Activated CD8-positive, alpha-beta memory T cell treated with anti-CD3 and anti-CD28 coated beads for 48 hours (primary cell): ENCODE measurements around the gene ZNF469.

Experiments
- DNase-seq, 3 experiments: peaks; one replicate each; pipeline ENCODE4 v3.0.0-alpha.2; 2020; ENCODE audit warnings: low read depth in 2 of 3, low spot score in 2 of 3

The ZNF469 gene

DNA sequence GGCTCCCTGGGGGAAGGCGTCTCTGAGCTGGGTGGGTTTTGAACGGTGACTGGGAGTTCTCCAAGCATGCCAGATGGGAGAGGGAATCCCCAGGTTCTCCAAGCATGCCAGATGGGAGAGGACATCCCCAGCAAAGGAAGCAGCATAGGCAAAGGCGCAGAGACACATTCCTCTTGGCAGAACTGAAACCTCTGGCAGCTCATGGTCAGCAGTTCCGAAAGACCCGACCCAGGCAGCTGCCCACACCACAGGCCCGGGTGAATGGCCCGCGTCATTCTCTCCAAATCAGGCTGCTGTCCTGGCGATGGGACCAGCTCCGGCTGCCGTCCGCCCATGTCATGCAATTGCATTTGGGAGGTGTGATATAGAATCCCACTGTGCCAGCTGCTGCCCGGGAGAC lies 8.0 kb downstream of the ZNF469 start:
- DNase-seq = no peak

DNA sequence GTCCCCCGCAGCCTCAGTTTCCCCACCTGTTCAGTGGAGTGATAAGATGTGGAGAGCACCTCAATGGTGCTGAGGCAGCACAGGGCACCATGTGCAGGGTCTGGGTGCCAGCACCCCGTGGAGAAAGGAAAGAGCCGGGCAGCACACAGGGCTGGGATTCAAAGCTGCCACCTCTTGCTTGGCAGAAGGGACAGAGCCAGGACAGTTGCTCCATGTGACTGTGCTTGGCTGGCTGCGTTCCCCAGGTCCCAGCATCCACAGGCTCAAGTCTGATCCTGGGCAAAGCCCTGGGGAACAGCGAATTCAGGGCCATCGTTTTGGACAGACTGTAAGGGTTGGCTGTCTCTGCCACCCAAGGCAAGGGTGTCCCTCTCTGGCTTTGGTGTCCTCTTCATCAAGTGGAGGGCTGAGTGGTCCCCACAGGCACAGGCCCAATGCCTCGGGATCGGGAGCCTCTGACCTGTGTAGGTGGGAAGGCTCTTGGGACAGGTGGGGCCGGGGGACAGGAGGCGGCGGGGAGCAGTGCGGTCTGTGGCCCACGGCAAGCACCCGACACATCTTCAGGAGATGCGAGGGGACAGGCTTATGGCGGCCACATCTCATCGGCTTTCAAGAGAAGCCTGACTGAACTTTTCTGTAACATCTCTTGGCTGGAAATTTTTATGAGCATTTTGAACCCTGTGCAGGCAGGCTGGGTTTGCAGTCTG lies 8.5 kb downstream of the ZNF469 start:
- no peak for DNase-seq

DNA sequence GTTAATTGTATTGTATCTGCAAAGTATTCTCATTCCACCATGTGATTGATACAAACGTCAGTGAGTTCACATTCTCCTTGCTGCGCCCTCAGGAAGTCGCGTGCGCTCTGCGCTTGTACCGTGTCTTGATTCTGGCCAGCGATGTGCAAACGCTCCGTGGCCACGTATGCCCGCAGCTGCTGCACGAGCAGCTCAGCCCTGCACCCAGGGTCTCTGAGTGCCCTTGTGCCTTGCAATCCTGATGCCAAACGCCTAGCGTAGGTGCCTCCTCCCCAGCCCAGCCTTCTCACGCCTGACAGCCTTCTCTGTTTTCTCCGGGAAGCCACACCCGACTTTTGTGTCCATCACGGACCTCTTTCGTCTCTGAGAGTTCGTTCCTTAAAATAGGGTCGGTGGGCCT lies 9.4 kb downstream of the ZNF469 start:
- no peak for DNase-seq

GRCh38 chr16:88392616-88393015 lies 9.9 kb downstream of the ZNF469 start:
- no peak for DNase-seq

GRCh38 chr16:88393034-88393433 lies 10.3 kb downstream of the ZNF469 start:
- DNase-seq = no peak

GRCh38 chr16:88393571-88393970 lies 10.8 kb downstream of the ZNF469 start:
- DNase-seq = no peak

GRCh38 chr16:88394426-88394825 lies 11.7 kb downstream of the ZNF469 start:
- no peak for DNase-seq

DNA sequence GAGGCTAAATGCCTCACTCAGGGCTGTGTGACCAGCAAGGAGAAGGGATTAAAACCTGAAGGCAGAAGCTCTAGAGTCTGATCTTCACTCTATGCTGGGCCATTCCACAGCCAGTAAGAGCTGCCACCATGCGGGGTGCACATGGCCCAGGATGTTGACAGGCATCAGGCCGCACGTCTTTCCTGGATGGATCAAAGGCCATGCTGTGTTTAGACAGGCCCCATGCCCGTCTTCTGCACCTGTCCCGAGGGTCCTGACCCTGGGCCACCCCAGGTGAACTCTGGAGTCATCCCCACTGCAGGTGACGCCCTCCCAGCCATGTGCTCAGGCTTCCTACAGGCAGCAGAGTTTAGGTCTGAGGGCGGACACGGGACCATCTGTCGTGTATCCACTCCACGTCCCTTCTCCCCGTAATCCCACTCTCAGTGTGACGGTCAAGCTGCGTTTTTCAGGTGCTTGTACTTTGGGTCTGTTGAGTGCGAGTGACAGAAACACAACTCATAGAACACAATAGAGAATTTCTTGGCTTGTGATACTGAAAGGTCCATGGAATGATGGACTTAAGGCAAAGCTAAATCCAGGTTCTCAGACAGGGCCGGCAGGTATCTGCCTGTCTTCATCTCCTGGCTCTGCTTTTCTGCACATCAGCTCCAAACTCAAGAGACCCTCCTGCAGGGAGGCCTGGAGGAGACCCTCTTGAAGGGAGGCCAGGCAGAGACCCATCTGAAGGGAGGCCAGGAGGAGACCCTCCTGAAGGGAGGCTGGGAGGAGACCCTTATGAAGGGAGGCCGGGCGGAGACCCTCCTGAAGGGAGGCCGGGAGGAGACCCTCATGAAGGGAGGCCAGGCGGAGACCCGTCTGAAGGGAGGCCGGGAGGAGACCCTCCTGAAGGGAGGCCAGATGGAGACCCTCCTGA lies 13.2 kb downstream of the ZNF469 start:
- DNase-seq = no peak

- DNase-seq = no peak
These were observed 15.6 kb downstream of the ZNF469 start for GRCh38 chr16:88398170-88398873.

GRCh38 chr16:88398874-88399178 lies 16.1 kb downstream of the ZNF469 start:
- DNase-seq = no peak

DNA sequence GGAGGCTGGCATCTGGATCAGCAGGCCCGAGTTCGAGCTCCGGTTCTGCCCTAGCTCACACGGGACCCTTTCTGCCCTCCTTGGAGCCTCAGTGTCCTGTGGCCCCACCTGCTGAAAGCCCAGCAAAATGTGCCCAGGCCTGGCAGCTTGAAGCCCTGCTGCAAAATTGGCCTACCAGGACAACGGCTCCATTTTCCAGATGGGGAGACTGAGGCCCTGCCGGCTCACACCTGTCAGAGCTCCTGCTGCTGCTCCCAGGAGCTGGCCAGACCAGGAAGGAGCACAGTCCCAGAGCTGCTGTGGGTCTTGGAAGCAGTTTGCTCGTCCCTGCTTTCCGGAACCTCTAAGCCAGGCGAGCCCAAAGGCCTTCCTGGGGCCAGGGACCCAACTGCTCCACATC lies 17.4 kb downstream of the ZNF469 start:
- no peak for DNase-seq

DNA sequence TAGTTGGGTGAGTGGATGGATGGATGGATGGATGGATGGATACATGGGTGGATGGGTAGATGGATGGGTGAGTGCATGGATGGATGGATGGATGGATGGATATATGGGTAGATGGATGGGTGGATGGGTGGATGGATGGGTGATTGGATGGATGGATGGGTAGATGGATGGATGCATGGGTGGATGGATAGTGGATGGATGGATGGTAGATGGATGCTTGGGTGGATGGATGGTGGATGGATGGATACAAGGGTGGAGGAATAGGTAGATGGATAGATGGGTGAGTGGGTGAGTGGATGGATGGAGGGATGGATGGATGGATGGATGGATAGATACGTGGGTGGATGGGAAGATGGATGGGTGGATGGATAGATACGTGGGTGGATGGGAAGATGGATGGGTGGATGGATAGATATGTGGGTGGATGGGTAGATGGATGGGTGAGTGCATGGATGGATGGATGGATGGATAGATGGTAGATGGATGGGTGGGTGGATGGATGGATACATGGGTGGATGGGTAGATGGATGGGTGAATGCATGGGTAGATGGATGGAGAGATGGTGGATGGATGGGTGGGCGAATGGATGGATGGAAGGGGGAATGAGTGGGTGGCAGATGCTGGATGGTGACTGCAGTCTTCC lies 19.0 kb downstream of the ZNF469 start:
- DNase-seq = no peak

- DNase-seq = no peak
These were observed 19.9 kb downstream of the ZNF469 start for GRCh38 chr16:88402551-88403240.

- DNase-seq = no peak
These were observed 21.2 kb downstream of the ZNF469 start for GRCh38 chr16:88403794-88404581.

- no peak for DNase-seq
These were observed 22.0 kb downstream of the ZNF469 start for GRCh38 chr16:88404769-88405168.

DNA sequence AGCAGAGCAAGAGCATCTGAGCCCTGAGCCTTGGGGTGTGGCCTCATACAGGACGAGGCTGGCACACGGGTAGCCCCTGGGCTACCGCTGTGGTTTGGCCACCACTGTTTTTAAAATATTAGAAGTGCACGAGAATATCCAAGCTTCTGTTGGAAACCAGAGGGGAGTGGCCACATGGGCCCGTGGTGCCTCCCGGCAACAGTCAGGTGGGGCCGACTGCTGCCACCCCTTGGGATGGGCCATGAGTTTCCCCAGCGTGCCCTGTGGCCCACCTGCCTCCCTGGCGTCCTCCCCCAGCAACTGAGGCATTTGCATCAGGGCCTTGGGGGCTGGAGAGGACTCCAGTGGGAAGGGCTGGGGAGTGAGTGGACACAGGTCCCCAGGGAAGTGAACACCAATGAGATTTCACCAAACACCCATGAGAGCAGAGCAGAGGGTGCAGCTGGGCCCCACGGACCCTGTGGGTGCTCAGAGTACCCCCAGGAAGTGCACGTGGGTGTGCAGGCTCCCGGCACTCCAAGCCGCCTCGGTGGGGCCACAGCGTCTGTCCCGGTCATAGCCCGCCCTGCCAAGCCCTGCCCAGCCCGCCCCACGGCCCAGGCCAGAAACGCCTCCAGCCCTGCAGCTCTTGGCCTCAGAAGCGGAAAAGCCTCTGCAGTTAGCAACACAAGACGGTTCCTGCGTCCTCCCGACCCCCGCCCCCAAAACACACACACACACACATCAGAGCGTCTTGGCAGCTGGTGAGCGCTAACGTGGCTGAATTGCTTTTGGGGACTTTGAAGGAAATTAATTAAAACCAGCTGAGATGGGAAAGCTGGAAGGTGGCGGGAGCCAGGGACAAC lies 22.7 kb downstream of the ZNF469 start:
- no peak for DNase-seq

DNA sequence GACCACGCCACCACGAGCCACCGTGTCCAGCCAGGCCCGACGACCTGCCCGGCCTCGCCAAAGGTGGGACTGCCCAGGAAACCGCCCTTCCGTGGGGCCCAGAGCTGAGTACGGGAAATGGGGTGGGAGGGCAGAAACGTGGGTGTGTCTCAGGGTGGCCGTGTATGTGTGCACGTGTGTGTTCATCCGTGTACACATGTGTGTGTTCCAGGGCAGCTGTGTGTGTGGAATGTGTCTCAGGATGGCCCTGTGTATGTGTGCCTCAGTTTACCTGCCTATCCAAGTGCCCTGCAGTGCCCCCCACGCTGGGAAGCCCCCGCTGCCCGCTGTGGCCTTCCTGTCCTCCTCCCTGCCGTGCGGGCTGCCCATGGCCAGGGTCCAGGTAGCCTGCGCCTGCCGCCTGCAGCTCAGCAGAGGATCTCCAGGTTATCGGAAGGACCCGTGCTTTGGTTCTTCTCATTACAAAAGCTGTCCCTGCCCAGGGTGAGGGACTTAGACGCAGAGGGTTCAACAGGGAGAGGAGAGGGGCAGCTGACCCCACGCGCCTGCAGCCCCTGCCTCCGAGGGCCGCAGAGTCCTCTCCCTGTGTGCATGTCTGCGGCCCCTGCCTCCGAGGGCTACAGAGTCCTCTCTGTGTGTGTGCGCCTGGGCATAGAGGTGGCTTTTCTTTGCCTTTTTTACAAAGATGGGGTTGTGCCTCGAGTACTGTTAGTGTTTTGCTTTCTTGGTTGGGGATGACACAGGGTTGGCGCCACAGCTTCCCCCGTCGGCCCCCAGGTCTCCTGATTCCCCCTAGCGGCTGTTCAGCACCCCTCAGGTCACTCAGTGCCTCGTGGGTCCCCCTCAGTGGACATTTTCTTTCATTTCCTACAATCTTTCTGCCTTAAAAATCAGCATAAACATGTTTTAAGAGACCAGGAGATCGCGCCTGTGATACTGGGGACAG lies 23.6 kb downstream of the ZNF469 start:
- no peak for DNase-seq

DNA sequence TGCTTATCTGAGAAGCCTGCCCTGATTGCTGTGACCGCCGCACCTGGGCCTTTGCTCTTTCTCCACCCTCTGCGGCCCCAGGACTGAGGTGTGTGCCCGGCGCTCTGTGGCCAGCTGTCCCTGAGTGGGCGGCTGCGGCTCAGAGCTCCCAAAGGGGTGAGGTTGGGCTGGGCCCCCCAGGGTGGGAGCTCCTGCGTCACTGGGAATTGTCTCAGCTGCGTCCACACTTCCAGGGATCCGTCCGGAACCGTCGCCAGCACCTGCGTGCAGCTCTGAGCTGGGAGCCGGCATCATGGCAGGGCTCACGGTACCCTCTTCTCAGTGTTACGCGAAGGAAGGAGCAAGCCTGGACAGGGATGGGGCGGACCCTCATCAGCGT lies 24.3 kb downstream of the ZNF469 start:
- no peak for DNase-seq
